DND-41 (cell line): Measurements from ENCODE around the gene FARSA.
A peak's percentile ranks its signal among the peaks of the same experiment; 100 is the strongest.

Source experiments
- ATAC-seq: fragments of 200-7000 bp; cut with Tn5 transposase; 3 replicates; pipeline ENCODE4 v1.9.1; 2021; ENCODE audit warnings: low read depth; ENCODE audit not compliant: insufficient read depth
- DNase-seq: peaks from one replicate; pipeline ENCODE4 v3.0.0-alpha.2; 2020
- H2AFZ ChIP-seq: 2 replicates; pipeline ENCODE4 v1.6.0; 2012; ENCODE audit warnings: low read depth, low read length
- H3K27ac ChIP-seq: 2 replicates; pipeline ENCODE4 v1.5.1; 2012; ENCODE audit warnings: low read length, inconsistent platforms
- H3K27me3 ChIP-seq: fragments of 200-600 bp; sonication (generic); 2 replicates; pipeline ENCODE4 v1.6.0; 2012; ENCODE audit warnings: low read length, mild to moderate bottlenecking, inconsistent platforms; ENCODE audit not compliant: insufficient read depth, poor library complexity
- H3K36me3 ChIP-seq: 2 replicates; pipeline ENCODE4 v1.5.1; 2012; ENCODE audit warnings: low read length, inconsistent platforms; ENCODE audit not compliant: insufficient read depth
- H3K4me1 ChIP-seq: 2 replicates; pipeline ENCODE4 v1.5.1; 2012; ENCODE audit warnings: mild to moderate bottlenecking, low read length; ENCODE audit not compliant: insufficient read depth
- H3K4me2 ChIP-seq: 2 replicates; pipeline ENCODE4 v1.6.0; 2012; ENCODE audit warnings: mild to moderate bottlenecking, moderate library complexity, low read length, inconsistent platforms; ENCODE audit not compliant: insufficient read depth
- H3K4me3 ChIP-seq, 2 experiments: fragments of 200-600 bp in 1 of 2; shearing (Covaris generic) in 1 of 2; 2 replicates each; pipeline ENCODE4 v1.5.1; 2012 to 2016; ENCODE audit warnings: inconsistent platforms in 2 of 2, low read length in 2 of 2, mild to moderate bottlenecking in 2 of 2, low read depth in 1 of 2, moderate library complexity in 1 of 2
- H3K79me2 ChIP-seq: 2 replicates; pipeline ENCODE4 v1.6.0; 2012; ENCODE audit warnings: low read length, inconsistent platforms; ENCODE audit not compliant: insufficient read depth
- H3K9ac ChIP-seq: 2 replicates; pipeline ENCODE4 v1.6.0; 2012; ENCODE audit warnings: low read depth, mild to moderate bottlenecking, inconsistent platforms, low read length, moderate library complexity
- H3K9me3 ChIP-seq: 2 replicates; pipeline ENCODE4 v1.5.1; 2012; ENCODE audit warnings: low read length, moderate library complexity, mild to moderate bottlenecking, inconsistent platforms; ENCODE audit not compliant: insufficient read depth, severe bottlenecking
- H4K20me1 ChIP-seq: 2 replicates; pipeline ENCODE4 v1.6.0; 2012; ENCODE audit warnings: low read length; ENCODE audit not compliant: insufficient read depth
- EZH2 ChIP-seq: IDR thresholded peaks from 3 replicates; pipeline ENCODE4 v1.6.1; 2012; ENCODE audit warnings: borderline replicate concordance, low read depth, mild to moderate bottlenecking, moderate library complexity, low read length, inconsistent platforms; ENCODE audit not compliant: severe bottlenecking
- TF ChIP-seq, protein P1 (sequence below): IDR thresholded peaks from 2 replicates; pipeline ENCODE4 v1.5.1; 2012; ENCODE audit warnings: borderline replicate concordance, low read length, moderate library complexity, mild to moderate bottlenecking; ENCODE audit not compliant: poor library complexity, severe bottlenecking; ENCODE audit errors: extremely low read depth

Gene FARSA

DNA sequence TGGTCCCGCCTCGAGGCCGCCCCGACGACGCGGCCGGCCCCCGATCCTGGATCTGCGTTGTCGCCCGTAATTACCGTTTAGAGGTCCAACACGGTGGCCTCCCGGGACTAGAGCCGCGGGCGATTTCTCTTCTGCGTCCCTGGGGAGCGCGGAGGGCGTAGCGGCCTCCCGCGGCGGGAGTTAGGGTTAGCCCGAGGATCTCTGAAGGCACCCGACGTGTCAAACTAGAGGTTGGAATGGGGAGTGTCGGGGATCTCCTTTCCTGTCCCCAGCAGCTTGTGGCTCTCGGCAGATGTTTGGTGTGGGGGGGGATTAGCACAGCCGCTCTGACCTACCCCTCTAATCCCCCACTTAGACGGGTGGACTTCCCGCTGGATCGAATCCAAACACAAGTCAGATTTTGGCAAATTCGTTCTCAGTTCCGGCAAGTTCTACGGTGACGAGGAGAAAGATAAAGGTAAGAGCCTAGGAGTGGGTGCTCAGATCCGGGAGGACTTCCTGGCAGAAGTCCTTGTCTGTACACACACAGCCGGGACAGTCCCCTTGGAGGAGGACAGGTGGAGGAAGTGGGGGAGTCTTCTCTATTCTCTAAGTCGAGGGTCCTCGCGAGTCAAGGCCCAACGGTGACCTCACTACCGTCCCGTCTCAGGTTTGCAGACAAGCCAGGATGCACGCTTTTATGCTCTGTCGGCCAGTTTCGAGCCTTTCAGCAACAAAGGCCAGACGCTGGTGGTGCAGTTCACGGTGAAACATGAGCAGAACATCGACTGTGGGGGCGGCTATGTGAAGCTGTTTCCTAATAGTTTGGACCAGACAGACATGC lies 5.5 kb upstream of the FARSA start:
- Histone ChIP-seq H4K20me1 (peaks cover 37% of the 10 kb centered on the region), H3K36me3 (peaks cover 53% of the 10 kb centered on the region), H3K4me2 (peak overlapping the region; percentile 78), H3K4me3 (peak overlapping the region; percentile 77 to 90), H3K27ac (peak overlapping the region; percentile 88), H3K9me3 (no peaks in the 10 kb centered on the region), H3K27me3 (no peaks in the 10 kb centered on the region), H3K79me2 (peaks cover 56% of the 10 kb centered on the region), H2AFZ (peak overlapping the region; percentile 46), H3K9ac (peak overlapping the region; percentile 93), H3K4me1 (peaks cover 82% of the 10 kb centered on the region)
- peak; percentile 43 for DNase-seq
- no peak for TF ChIP-seq EZH2
- TF ChIP-seq, protein P1, sequence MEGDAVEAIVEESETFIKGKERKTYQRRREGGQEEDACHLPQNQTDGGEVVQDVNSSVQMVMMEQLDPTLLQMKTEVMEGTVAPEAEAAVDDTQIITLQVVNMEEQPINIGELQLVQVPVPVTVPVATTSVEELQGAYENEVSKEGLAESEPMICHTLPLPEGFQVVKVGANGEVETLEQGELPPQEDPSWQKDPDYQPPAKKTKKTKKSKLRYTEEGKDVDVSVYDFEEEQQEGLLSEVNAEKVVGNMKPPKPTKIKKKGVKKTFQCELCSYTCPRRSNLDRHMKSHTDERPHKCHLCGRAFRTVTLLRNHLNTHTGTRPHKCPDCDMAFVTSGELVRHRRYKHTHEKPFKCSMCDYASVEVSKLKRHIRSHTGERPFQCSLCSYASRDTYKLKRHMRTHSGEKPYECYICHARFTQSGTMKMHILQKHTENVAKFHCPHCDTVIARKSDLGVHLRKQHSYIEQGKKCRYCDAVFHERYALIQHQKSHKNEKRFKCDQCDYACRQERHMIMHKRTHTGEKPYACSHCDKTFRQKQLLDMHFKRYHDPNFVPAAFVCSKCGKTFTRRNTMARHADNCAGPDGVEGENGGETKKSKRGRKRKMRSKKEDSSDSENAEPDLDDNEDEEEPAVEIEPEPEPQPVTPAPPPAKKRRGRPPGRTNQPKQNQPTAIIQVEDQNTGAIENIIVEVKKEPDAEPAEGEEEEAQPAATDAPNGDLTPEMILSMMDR, result peak; percentile 35
- no peak for ATAC-seq

- H3K4me2 ChIP-seq, result peak within 1 kb of the TSS; percentile 78
- DNase-seq, result peak; percentile 100
- H3K36me3 ChIP-seq, result peaks cover 49% of the 10 kb centered on the region
- peak within 1 kb of the TSS; percentile 100 for H3K27ac ChIP-seq
- peak within 1 kb of the TSS; percentile 65 for H2AFZ ChIP-seq
- ATAC-seq, result peak; percentile 79
- peaks cover 57% of the 10 kb centered on the region for H3K79me2 ChIP-seq
- peaks cover 32% of the 10 kb centered on the region for H4K20me1 ChIP-seq
- H3K9me3 ChIP-seq, result no peaks in the 10 kb centered on the region
- TF ChIP-seq, protein P1, result no peak
- TF ChIP-seq EZH2, result no peak
- H3K4me3 ChIP-seq, result peak within 1 kb of the TSS; percentile 77 to 90
- H3K27me3 ChIP-seq, result no peaks in the 10 kb centered on the region
- peaks cover 79% of the 10 kb centered on the region for H3K4me1 ChIP-seq
- H3K9ac ChIP-seq, result peak within 1 kb of the TSS; percentile 93
Observed at GRCh38 chr19:12937927-12938778, 4.6 kb upstream of the FARSA start, which contains the start of gene CALR. Gene CALR, plus strand, starts transcription at chr19:12938609. Its CDS starts 71 bp downstream, at chr19:12938680.

- peak; percentile 95 for DNase-seq
Observed at GRCh38 chr19:12937093-12937926, 3.8 kb upstream of the FARSA start.

More at GRCh38 chr19:12937093-12937926, 3.8 kb upstream of the FARSA start:
- Histone ChIP-seq H3K27me3 (no peaks in the 10 kb centered on the region), H3K9ac (peak overlapping the region; percentile 93), H3K4me3 (peak overlapping the region; percentile 17 to 77; a peak in 3 of 4 replicates), H2AFZ (peak overlapping the region; percentile 65), H3K4me1 (peaks cover 80% of the 10 kb centered on the region), H3K27ac (peak overlapping the region; percentile 100), H3K79me2 (peaks cover 58% of the 10 kb centered on the region), H3K4me2 (peak overlapping the region; percentile 72), H4K20me1 (peaks cover 40% of the 10 kb centered on the region), H3K36me3 (peaks cover 42% of the 10 kb centered on the region), H3K9me3 (no peaks in the 10 kb centered on the region)
- ATAC-seq, result peak; percentile 64
- TF ChIP-seq EZH2, result no peak
- TF ChIP-seq, protein P1, result no peak
